H1 (cell line): ENCODE results near the gene S1PR1. TPM values are rescaled to one million over a fixed set of nuclear protein-coding genes. Genes with fewer than 3 reads are reported as not detected.

Source experiments
- CTCF ChIA-PET: fragments of 300-600 bp; sonication (Branson Sonifier 250); formaldehyde crosslinking; loops from one replicate; lab custom pipeline; 2021; ENCODE audit not compliant: partially characterized antibody; lab: Charles Lee
- POLR2A ChIA-PET: fragments of 300-600 bp; sonication (Branson Sonifier 250); formaldehyde crosslinking; loops from one replicate; lab custom pipeline; 2021; ENCODE audit warnings: inconsistent platforms; ENCODE audit not compliant: partially characterized antibody; lab: Charles Lee
- DNase-seq, 2 experiments: peaks; one replicate each; pipeline versions ENCODE4 v3.0.0 to v3.0.0-alpha.2; 2010 to 2022; ENCODE audit warnings: low spot score in 2 of 2, low read depth in 1 of 2, mixed read lengths in 1 of 2
- FAIRE-seq: peaks from 2 replicates; lab custom pipeline; 2011; peaks lifted over from hg19 to GRCh38; lab: Jason Lieb, UNC
- H2AFZ ChIP-seq: 2 replicates; pipeline ENCODE4 v1.8.1; 2012; ENCODE audit warnings: low read length, inconsistent platforms
- H2AK5ac ChIP-seq: 2 replicates; pipeline ENCODE4 v1.6.1; 2013; ENCODE audit warnings: low read depth, low read length
- H2BK120ac ChIP-seq: replicated peaks from 2 replicates; pipeline ENCODE3; 2013; ENCODE audit warnings: low read depth, low read length, inconsistent platforms
- H2BK12ac ChIP-seq: 2 replicates; pipeline ENCODE4 v1.6.1; 2013; ENCODE audit warnings: low read depth, low read length
- H2BK15ac ChIP-seq: 2 replicates; pipeline ENCODE4 v1.6.1; 2013; ENCODE audit warnings: low read length
- H2BK20ac ChIP-seq: 2 replicates; pipeline ENCODE4 v1.6.1; 2013; ENCODE audit warnings: low read length
- H2BK5ac ChIP-seq: 2 replicates; pipeline ENCODE4 v1.6.1; 2013; ENCODE audit warnings: low read depth, low read length
- H3K14ac ChIP-seq: 2 replicates; pipeline ENCODE4 v1.6.1; 2013; ENCODE audit warnings: inconsistent platforms; ENCODE audit not compliant: insufficient read length
- H3K18ac ChIP-seq: 2 replicates; pipeline ENCODE4 v1.6.1; 2013; ENCODE audit warnings: low read length; ENCODE audit errors: extremely low read depth
- H3K23ac ChIP-seq: 2 replicates; pipeline ENCODE4 v1.6.1; 2013; ENCODE audit warnings: inconsistent platforms; ENCODE audit not compliant: insufficient read length
- H3K23me2 ChIP-seq: 2 replicates; pipeline ENCODE4 v1.6.1; 2013; ENCODE audit warnings: low read depth, low read length
- H3K27ac ChIP-seq: 2 replicates; pipeline ENCODE4 v1.6.1; 2011; ENCODE audit warnings: low read depth, low read length, inconsistent platforms
- H3K27me3 ChIP-seq, 4 experiments: replicated peaks in 1 of 4; 1 replicate in 1 of 4; 2 replicates in 3 of 4; pipeline versions ENCODE4 v1.6.1 to v1.8.1; 2011 to 2013; ENCODE audit warnings: low read length in 3 of 4, mild to moderate bottlenecking in 3 of 4, inconsistent platforms in 2 of 4, mixed read lengths in 2 of 4, moderate library complexity in 1 of 4; ENCODE audit not compliant: control insufficient read depth in 3 of 4, insufficient read depth in 3 of 4; ENCODE audit errors: extremely low read depth in 1 of 4
- H3K36me3 ChIP-seq, 4 experiments: 2 replicates each; pipeline versions ENCODE4 v1.6.1 to v1.8.1; 2011 to 2013; ENCODE audit warnings: mild to moderate bottlenecking in 4 of 4, low read length in 3 of 4, moderate library complexity in 2 of 4, control low read depth in 1 of 4, inconsistent platforms in 1 of 4; ENCODE audit not compliant: insufficient read depth in 4 of 4, control insufficient read depth in 2 of 4
- H3K4ac ChIP-seq: replicated peaks from 2 replicates; pipeline ENCODE3; 2013; ENCODE audit warnings: low read length, low read depth, mixed read lengths, inconsistent platforms; ENCODE audit not compliant: insufficient read length
- H3K4me1 ChIP-seq, 4 experiments: replicated peaks in 1 of 4; 1 replicate in 1 of 4; 2 replicates in 3 of 4; pipeline versions ENCODE4 v1.6.1 to v1.8.1; 2011 to 2013; ENCODE audit warnings: low read length in 3 of 4, inconsistent platforms in 2 of 4, mixed read lengths in 1 of 4; ENCODE audit not compliant: insufficient read depth in 4 of 4, control insufficient read depth in 3 of 4
- H3K4me2 ChIP-seq, 2 experiments: 2 replicates each; pipeline versions ENCODE4 v1.6.1 to v1.8.1; 2011 to 2013; ENCODE audit warnings: low read depth in 2 of 2, low read length in 2 of 2, control low read depth in 1 of 2, inconsistent platforms in 1 of 2, mild to moderate bottlenecking in 1 of 2; ENCODE audit not compliant: insufficient read depth in 1 of 2
- H3K4me3 ChIP-seq, 4 experiments: fragments of 200-600, 300-600 bp in 1 of 4; sonication (generic), shearing (Covaris generic), sonication (Bioruptor Twin) in 1 of 4; 2 replicates each; pipeline versions ENCODE4 v1.5.1 to v1.8.1; 2011 to 2016; ENCODE audit warnings: low read length in 4 of 4, low read depth in 3 of 4, control low read depth in 2 of 4, inconsistent platforms in 2 of 4, mild to moderate bottlenecking in 2 of 4, mixed read lengths in 1 of 4, moderate library complexity in 1 of 4; ENCODE audit not compliant: insufficient read depth in 2 of 4; ENCODE audit errors: extremely low read depth in 1 of 4
- H3K56ac ChIP-seq: replicated peaks from 2 replicates; pipeline ENCODE3; 2013; ENCODE audit warnings: low read depth, mild to moderate bottlenecking, mixed read lengths, low read length, inconsistent platforms; ENCODE audit not compliant: insufficient read length
- H3K79me1 ChIP-seq: 2 replicates; pipeline ENCODE4 v1.6.1; 2013; ENCODE audit warnings: low read depth, low read length, control low read depth
- H3K79me2 ChIP-seq, 2 experiments: 2 replicates each; pipeline versions ENCODE4 v1.6.1 to v1.8.1; 2012 to 2013; ENCODE audit warnings: low read length in 2 of 2, mild to moderate bottlenecking in 2 of 2, inconsistent platforms in 1 of 2; ENCODE audit not compliant: insufficient read depth in 2 of 2, control insufficient read depth in 1 of 2
- H3K9ac ChIP-seq, 4 experiments: replicated peaks in 1 of 4; 1 replicate in 1 of 4; 2 replicates in 3 of 4; pipeline versions ENCODE4 v1.6.1 to v1.8.1; 2011 to 2013; ENCODE audit warnings: low read depth in 3 of 4, low read length in 3 of 4, control low read depth in 2 of 4, mild to moderate bottlenecking in 2 of 4, moderate library complexity in 2 of 4, inconsistent platforms in 1 of 4; ENCODE audit errors: extremely low read depth in 1 of 4
- H3K9me3 ChIP-seq, 2 experiments: 2 replicates each; pipeline versions ENCODE4 v1.6.1 to v1.8.1; 2012 to 2013; ENCODE audit warnings: mild to moderate bottlenecking in 2 of 2, moderate library complexity in 2 of 2, control low read depth in 1 of 2, inconsistent platforms in 1 of 2, low read depth in 1 of 2, low read length in 1 of 2, mixed read lengths in 1 of 2; ENCODE audit not compliant: insufficient read depth in 2 of 2
- H4K20me1 ChIP-seq, 2 experiments: replicated peaks in 1 of 2; 2 replicates each; pipeline versions ENCODE3 to v1.8.1; 2011 to 2013; ENCODE audit warnings: inconsistent platforms in 2 of 2, low read length in 2 of 2, mild to moderate bottlenecking in 1 of 2; ENCODE audit not compliant: insufficient read depth in 2 of 2, control insufficient read depth in 1 of 2
- H4K5ac ChIP-seq: 2 replicates; pipeline ENCODE4 v1.6.1; 2013; ENCODE audit warnings: low read length, low read depth, mixed read lengths, inconsistent platforms; ENCODE audit not compliant: insufficient read length
- H4K8ac ChIP-seq: 2 replicates; pipeline ENCODE4 v1.8.0; 2013; ENCODE audit warnings: mild to moderate bottlenecking, moderate library complexity, low read length, inconsistent platforms; ENCODE audit not compliant: insufficient read depth; ENCODE audit errors: extremely low read depth
- H4K91ac ChIP-seq: replicated peaks from 2 replicates; pipeline ENCODE3; 2013; ENCODE audit warnings: low read length, mixed read lengths, inconsistent platforms; ENCODE audit not compliant: insufficient read length
- polyA plus RNA-seq, 7 experiments: library from polyadenylated mRNA; depleted of rRNA in 3 of 7; stranded (reverse) in 5 of 7; unstranded in 2 of 7; fragments of >200 nt in 5 of 7; fragments of 200-250 nt in 2 of 7; gene quantifications; 1 replicate in 5 of 7; 2 replicates in 1 of 7; 4 replicates in 1 of 7; pipeline versions ENCODE4 v1.2.1 to v1.2.3, GENCODE V29; 2011 to 2013; ENCODE audit warnings: missing spikeins in 2 of 7, mixed read lengths in 2 of 7
- total RNA-seq: library from RNA; stranded (reverse); fragmentation: NEBNext Ultra II Directional; extraction: Animal tissue kit (Norgen Biotek cat#: 25700); gene quantifications from 2 replicates; pipeline ENCODE4 v1.2.1, GENCODE V29; 2021
- TF ChIP-seq, protein P1 (sequence below), 3 experiments: IDR thresholded peaks; 1 replicate in 2 of 3; 2 replicates in 1 of 3; pipeline versions ENCODE4 v1.5.1 to v1.6.1; 2011; ENCODE audit warnings: low read length in 3 of 3, mild to moderate bottlenecking in 3 of 3, inconsistent platforms in 2 of 3, low read depth in 1 of 3, moderate library complexity in 1 of 3; ENCODE audit not compliant: insufficient read depth in 1 of 3; ENCODE audit errors: control extremely low read depth in 1 of 3

S1PR1 gene
- total and polyA plus RNA-seq, 2 of the 8 experiments (the other 6 are each of a cell fraction or from before 2014, with no cell fraction given), result 3.5 to 5.5 TPM

DNA sequence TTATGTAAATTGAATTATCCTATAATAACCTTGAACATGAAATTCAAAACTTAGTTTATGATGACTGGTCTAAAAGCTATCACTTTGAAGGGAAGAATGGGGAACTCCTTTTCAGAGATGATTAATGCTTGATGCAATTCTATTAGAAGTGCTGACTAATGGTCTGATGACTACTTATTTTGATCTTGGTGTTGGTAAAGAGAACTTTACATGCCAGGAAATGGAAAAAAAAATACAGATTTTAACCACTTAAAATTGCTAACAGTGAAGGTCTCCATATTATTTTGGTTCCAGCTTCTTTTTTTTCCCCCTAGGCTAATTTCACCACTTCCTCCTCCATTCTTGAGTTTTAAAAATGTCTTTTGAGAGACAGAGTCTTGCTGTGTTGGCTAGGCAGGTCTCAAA is 22.9 kb downstream of the S1PR1 start:
- no peaks in the 10 kb centered on the region for H3K9me3 ChIP-seq

More for the DNA sequence above, 22.9 kb downstream of the S1PR1 start:
- Histone ChIP-seq H4K91ac (no peak overlapping the region), H3K23me2 (no peaks in the 10 kb centered on the region), H2BK5ac (no peak overlapping the region), H3K23ac (no peak overlapping the region), H2BK12ac (no peak overlapping the region), H3K27ac (no peak overlapping the region), H3K79me2 (no peaks in the 10 kb centered on the region), H3K79me1 (no peaks in the 10 kb centered on the region), H4K8ac (no peak overlapping the region), H2AFZ (no peak overlapping the region), H3K4me3 (no peak overlapping the region), H3K36me3 (no peaks in the 10 kb centered on the region), H3K4me2 (no peak overlapping the region), H3K4ac (no peak overlapping the region), H4K5ac (no peak overlapping the region), H3K4me1 (peaks cover 0 to 4% (median 0%) of the 10 kb centered on the region in 4 experiments; a peak in 1 of 7 replicates), H3K14ac (no peak overlapping the region), H3K56ac (no peak overlapping the region), H2BK120ac (no peak overlapping the region), H3K18ac (no peak overlapping the region), H3K27me3 (peaks cover 0 to 1% (median 0%) of the 10 kb centered on the region in 4 experiments; a peak in 1 of 7 replicates), H3K9ac (no peak overlapping the region), H4K20me1 (no peaks in the 10 kb centered on the region), H2BK15ac (no peak overlapping the region), H2AK5ac (no peak overlapping the region), H2BK20ac (no peak overlapping the region)
- FAIRE-seq (no peak), DNase-seq (no peak)
- POLR2A ChIA-PET, result no interaction called here
- CTCF ChIA-PET, result interaction anchor here (0.9 kb wide), 1 partner anchor 21 kb away, joined by 3 read pairs; no protein-coding TSS in a partner anchor
- TF ChIP-seq, protein P1, sequence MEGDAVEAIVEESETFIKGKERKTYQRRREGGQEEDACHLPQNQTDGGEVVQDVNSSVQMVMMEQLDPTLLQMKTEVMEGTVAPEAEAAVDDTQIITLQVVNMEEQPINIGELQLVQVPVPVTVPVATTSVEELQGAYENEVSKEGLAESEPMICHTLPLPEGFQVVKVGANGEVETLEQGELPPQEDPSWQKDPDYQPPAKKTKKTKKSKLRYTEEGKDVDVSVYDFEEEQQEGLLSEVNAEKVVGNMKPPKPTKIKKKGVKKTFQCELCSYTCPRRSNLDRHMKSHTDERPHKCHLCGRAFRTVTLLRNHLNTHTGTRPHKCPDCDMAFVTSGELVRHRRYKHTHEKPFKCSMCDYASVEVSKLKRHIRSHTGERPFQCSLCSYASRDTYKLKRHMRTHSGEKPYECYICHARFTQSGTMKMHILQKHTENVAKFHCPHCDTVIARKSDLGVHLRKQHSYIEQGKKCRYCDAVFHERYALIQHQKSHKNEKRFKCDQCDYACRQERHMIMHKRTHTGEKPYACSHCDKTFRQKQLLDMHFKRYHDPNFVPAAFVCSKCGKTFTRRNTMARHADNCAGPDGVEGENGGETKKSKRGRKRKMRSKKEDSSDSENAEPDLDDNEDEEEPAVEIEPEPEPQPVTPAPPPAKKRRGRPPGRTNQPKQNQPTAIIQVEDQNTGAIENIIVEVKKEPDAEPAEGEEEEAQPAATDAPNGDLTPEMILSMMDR (IDR thresholded peaks at IDR 0.05; ENCODE audit: control extremely low read depth in 1 of 3, insufficient read depth in 1 of 3, low read depth in 1 of 3, low read length in 3 of 3), result no peak
